RWPE1 (cell line): ENCODE results near the gene DIPK2A.
A peak's percentile ranks its signal among the peaks of the same experiment; 100 is the strongest.

Experiments used
- CTCF ChIA-PET: fragments of 350-600 bp; sonication (Branson Sonifier 250); formaldehyde crosslinking; extraction: SDS; loops from one replicate; lab custom pipeline; 2021; lab: Yijun Ruan, JAX
- POLR2A ChIA-PET: fragments of 400-600 bp; formaldehyde crosslinking; extraction: SDS; loops from one replicate; lab custom pipeline; 2020; ENCODE audit warnings: antibody characterized with exemption; ENCODE audit not compliant: low non-redundant PET; lab: Yijun Ruan, JAX
- DNase-seq: peaks from one replicate; pipeline ENCODE4 v3.0.0; 2012; ENCODE audit warnings: low spot score
- H3K27ac ChIP-seq: fragments of 450-650 bp; 2 replicates; pipeline ENCODE4 v1.5.1; 2017
- TF ChIP-seq, protein P1 (sequence below): fragments of 450-650 bp; conservative IDR thresholded peaks from 2 replicates; pipeline ENCODE4 v1.5.1; 2017; ENCODE audit warnings: low read depth, mild to moderate bottlenecking

Gene DIPK2A

DNA sequence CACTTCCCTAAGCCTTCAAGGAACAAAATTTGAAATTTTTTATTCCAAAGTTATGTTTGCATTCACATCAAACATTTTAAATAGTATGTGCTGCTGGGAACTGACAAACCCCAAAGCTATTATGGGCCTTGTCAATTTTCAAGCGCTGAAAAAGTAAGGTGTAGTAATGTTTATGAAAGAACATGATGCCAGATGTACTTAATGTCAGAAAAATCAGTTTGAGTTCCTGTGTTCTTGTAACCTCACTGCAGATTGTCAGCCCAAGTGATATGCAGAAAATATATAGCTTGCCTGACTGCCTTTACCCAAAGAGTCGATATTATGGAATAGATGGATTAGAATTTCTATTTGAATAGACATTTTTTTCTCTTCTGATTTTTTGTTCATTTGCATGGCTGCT is 20.8 kb upstream of the DIPK2A start:
- POLR2A ChIA-PET, result no interaction called here
- CTCF ChIA-PET, result interaction anchor here (1.5 kb wide), 1 partner anchor 54 kb away, joined by 9 read pairs; no protein-coding TSS in a partner anchor
- DNase-seq, result no peak
- TF ChIP-seq, protein P1, sequence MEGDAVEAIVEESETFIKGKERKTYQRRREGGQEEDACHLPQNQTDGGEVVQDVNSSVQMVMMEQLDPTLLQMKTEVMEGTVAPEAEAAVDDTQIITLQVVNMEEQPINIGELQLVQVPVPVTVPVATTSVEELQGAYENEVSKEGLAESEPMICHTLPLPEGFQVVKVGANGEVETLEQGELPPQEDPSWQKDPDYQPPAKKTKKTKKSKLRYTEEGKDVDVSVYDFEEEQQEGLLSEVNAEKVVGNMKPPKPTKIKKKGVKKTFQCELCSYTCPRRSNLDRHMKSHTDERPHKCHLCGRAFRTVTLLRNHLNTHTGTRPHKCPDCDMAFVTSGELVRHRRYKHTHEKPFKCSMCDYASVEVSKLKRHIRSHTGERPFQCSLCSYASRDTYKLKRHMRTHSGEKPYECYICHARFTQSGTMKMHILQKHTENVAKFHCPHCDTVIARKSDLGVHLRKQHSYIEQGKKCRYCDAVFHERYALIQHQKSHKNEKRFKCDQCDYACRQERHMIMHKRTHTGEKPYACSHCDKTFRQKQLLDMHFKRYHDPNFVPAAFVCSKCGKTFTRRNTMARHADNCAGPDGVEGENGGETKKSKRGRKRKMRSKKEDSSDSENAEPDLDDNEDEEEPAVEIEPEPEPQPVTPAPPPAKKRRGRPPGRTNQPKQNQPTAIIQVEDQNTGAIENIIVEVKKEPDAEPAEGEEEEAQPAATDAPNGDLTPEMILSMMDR, result no peak
- no peak overlapping the region for H3K27ac ChIP-seq

DNA sequence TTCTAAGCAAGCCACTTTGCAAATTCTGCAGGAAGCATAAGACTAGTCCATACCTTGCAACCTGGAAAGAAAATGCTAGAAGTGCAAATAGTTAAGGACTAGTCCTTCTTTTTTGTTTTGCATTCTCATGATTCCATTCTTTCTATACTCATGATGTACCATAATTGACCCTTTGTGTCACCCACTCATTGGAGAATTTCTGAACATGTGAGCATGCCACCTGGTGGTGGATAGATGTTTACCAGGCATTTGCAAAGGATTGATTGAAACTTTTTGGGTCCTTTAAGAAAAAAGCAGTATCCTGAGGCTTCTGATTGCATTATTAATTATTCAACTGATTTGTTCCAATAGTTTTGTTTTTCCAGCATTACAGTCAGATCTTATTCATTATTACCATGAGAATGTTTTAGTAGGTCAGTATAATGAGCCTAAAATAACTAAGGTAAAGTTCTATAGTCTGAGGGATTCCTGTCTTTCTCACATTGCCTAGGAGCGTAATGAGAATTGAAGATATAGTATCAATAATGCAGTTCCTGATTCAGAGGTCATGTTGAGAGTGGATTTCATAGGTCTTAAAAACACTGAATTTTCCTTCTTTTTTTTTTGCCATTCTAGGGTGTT is 20.2 kb upstream of the DIPK2A start:
- POLR2A ChIA-PET, result no interaction called here
- no peak overlapping the region for H3K27ac ChIP-seq
- CTCF ChIA-PET, result interaction anchor here (0.6 to 0.7 kb wide), 3 partner anchors 67 to 589 kb away, joined by 3 read pairs; no protein-coding TSS in a partner anchor
- TF ChIP-seq, protein P1, result peak; percentile 73
- DNase-seq, result peak; percentile 38

DNA sequence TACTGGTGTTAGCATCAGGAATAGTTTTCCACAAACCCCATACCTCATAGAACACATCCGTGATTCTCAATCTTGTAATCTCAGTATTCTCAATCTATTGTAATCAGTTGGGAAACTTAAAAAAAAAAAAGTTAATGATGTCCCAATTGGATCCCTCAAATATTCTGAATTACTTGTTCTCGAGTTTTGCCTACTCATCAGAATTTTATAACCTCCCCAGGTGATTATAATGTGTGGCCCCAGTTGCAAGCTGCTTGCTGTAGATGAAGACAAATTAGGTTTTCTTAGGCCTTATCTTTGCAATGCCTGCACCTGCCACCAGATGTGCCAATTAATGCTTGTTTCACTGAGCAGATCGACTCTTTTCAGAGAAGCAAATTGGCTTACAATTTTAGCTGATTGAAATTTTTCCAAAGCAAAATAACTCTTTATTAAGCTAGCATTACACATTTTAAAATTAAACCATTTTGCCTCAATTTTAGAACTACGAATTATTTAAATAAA is 19.0 kb upstream of the DIPK2A start:
- no peak for DNase-seq
- CTCF ChIA-PET, result interaction anchor here (0.6 to 0.8 kb wide), 4 partner anchors 43 to 811 kb away, joined by 3 to 5 read pairs (median 4); no protein-coding TSS in a partner anchor
- TF ChIP-seq, protein P1, result no peak
- POLR2A ChIA-PET, result no interaction called here
- H3K27ac ChIP-seq, result no peak overlapping the region

DNA sequence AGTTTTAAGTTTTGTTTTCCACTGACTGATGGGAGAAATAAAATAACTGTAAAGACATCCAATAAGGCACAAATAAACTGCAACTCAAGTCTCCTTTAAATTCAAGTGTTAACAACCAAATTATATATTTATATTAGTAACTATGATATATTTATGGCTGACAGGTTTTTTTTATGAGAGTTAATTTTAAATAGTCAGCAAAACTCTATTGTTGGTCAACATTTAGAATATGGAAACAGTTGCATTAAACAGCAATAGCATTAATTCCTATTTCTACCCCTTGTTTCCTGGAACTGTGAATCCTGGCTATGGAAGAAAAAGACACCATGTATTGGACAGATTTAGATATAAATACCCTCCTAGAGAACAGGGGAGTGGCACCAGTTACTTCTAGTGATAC is 16.5 kb upstream of the DIPK2A start:
- ChIA-PET POLR2A (no interaction called here), CTCF (interaction anchor here (0.5 to 0.6 kb wide), 2 partner anchors 312 to 846 kb away, joined by 3 to 9 read pairs; no protein-coding TSS in a partner anchor)
- H3K27ac ChIP-seq, result no peak overlapping the region
- TF ChIP-seq, protein P1, result no peak
- DNase-seq, result no peak

DNA sequence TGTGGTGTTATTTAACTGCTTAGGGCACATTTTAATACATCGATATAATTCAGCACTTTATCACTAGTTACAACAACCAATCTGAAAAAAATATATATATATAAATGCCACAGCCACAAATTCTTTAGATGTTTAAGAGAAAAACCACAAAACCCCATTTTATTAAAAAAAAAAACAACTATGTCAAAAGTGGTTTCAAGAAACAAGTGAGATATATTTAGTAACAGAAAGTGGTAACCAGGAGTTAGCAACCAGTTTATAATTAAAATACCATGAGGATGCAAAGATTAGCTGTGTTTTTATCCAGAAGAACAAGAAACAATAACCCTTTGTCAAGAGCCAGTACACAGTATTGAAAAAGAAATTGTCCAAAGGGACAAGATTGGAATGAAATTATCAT is 14.8 kb upstream of the DIPK2A start:
- H3K27ac ChIP-seq, result no peak overlapping the region
- no peak for DNase-seq
- TF ChIP-seq, protein P1, result no peak
- ChIA-PET CTCF (interaction anchor here (0.6 kb wide), 1 partner anchor 18 kb away, joined by 3 read pairs; no protein-coding TSS in a partner anchor), POLR2A (no interaction called here)

DNA sequence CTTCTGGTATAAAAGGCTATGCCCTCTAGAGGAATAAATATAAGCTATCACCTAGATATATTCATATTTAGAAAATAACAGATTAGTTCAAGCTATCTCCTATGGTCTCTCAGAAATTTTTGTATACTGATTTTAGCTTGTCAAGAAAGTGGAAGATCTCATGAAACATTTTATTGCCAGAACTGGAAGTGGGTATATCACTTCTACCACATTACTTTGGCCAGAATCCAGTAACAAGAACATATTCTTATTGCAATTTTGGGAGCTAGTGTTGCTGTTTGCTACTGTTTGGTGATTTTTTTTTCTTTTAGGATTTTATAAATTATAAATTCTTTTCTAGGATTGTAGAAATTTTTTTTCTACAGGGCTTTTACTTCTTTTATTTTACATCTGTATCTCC is 14.2 kb upstream of the DIPK2A start:
- TF ChIP-seq, protein P1, result no peak
- POLR2A ChIA-PET, result no interaction called here
- CTCF ChIA-PET, result interaction anchor here (0.5 to 0.6 kb wide), 3 partner anchors 18 to 180 kb away, joined by 3 to 4 read pairs (median 3); no protein-coding TSS in a partner anchor

More for the DNA sequence above, 14.2 kb upstream of the DIPK2A start:
- no peak overlapping the region for H3K27ac ChIP-seq
- no peak for DNase-seq
